Upper lobe of left lung (tissue), 4 donors: Measurements from ENCODE around the gene MYO1H.

ENCODE experiments used
- EP300 ChIP-seq, 4 donors: sonication (generic); formaldehyde crosslinking; IDR thresholded peaks; one replicate each; pipeline ENCODE4 v1.5.1; 2017; ENCODE audit warnings: antibody characterized with exemption in 4 of 4, control low read depth in 2 of 4
- TF ChIP-seq, protein P1 (sequence below), 6 experiments: fragments of 450-650 bp in 4 of 6; fragments of 200-600 bp in 2 of 6; sonication (generic) in 2 of 6; IDR thresholded peaks; one replicate each; pipeline ENCODE4 v1.5.1; 2016 to 2019; ENCODE audit warnings: antibody characterized with exemption in 6 of 6

DNA sequence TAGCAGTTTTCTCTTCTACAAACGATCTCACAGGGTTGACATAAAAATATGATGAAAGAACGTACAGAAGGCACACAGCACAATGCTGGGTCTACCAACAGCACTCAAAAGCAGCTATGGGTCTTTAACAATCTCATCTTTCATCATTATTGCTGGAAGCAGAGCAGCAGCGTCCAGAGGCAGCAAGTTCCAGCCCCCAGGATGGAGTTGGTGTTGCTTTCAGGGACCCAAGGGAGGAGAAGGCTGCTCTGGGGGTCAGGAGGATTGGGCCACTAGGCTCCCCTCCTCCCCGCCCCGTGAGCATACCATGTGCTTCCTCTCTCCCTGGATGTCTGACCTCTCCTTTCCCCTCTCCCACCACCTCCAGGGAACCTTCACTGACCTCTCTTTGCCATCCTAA is 116.1 kb downstream of the MYO1H start:
- TF ChIP-seq, protein P1, sequence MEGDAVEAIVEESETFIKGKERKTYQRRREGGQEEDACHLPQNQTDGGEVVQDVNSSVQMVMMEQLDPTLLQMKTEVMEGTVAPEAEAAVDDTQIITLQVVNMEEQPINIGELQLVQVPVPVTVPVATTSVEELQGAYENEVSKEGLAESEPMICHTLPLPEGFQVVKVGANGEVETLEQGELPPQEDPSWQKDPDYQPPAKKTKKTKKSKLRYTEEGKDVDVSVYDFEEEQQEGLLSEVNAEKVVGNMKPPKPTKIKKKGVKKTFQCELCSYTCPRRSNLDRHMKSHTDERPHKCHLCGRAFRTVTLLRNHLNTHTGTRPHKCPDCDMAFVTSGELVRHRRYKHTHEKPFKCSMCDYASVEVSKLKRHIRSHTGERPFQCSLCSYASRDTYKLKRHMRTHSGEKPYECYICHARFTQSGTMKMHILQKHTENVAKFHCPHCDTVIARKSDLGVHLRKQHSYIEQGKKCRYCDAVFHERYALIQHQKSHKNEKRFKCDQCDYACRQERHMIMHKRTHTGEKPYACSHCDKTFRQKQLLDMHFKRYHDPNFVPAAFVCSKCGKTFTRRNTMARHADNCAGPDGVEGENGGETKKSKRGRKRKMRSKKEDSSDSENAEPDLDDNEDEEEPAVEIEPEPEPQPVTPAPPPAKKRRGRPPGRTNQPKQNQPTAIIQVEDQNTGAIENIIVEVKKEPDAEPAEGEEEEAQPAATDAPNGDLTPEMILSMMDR (IDR thresholded peaks at IDR 0.05), result no peak
- TF ChIP-seq EP300 (IDR thresholded peaks at IDR 0.05), result no peak
